Activated B cell treated with CpG ODN at 0.5 μM for 24 hours (primary cell): ENCODE data around the gene HAGH. TPM values are rescaled to one million over a fixed set of nuclear protein-coding genes. Genes with fewer than 3 reads are reported as not detected.
A peak's percentile ranks its signal among the peaks of the same experiment; 100 is the strongest.

Source experiments
- ATAC-seq: fragments of 200-7000 bp; cut with Tn5 transposase; one replicate; pipeline ENCODE4 v1.10.0; 2021; ENCODE audit warnings: low read depth, mild to moderate bottlenecking, moderate library complexity
- CTCF ChIA-PET: fragments of 350-600 bp; sonication (Branson Sonifier 250); formaldehyde crosslinking; loops from one replicate; lab custom pipeline; 2021; ENCODE audit warnings: antibody characterized with exemption; lab: Charles Lee
- POLR2A ChIA-PET: fragments of 350-600 bp; sonication (Branson Sonifier 250); formaldehyde crosslinking; loops from one replicate; lab custom pipeline; 2021; ENCODE audit warnings: antibody characterized with exemption; lab: Charles Lee
- DNase-seq: peaks from one replicate; pipeline ENCODE4 v3.0.0; 2022
- H3K27ac Mint-ChIP-seq: one replicate; pipeline ENCODE4 v1.8.0; 2020; ENCODE audit warnings: mixed read lengths
- H3K27me3 Mint-ChIP-seq: one replicate; pipeline ENCODE4 v1.8.0; 2021; ENCODE audit warnings: mixed read lengths
- H3K36me3 Mint-ChIP-seq: one replicate; pipeline ENCODE4 v1.8.0; 2021; ENCODE audit warnings: low read depth, mixed read lengths
- H3K4me1 Mint-ChIP-seq: one replicate; pipeline ENCODE4 v1.8.0; 2021; ENCODE audit warnings: mixed read lengths
- H3K4me3 Mint-ChIP-seq: one replicate; pipeline ENCODE4 v1.8.0; 2020; ENCODE audit warnings: mild to moderate bottlenecking, mixed read lengths
- H3K9me3 Mint-ChIP-seq: one replicate; pipeline ENCODE4 v1.8.0; 2020; ENCODE audit warnings: mixed read lengths
- intact Hi-C: fragments of 100-400 bp; cut with micrococcal nuclease; formaldehyde crosslinking; loops from one replicate; pipeline ENCODE4 v1.15.1; 2024
- total RNA-seq: library from RNA; stranded (reverse); gene quantifications from 2 replicates; pipeline ENCODE4 v1.2.3, GENCODE V29; 2022
- TF ChIP-seq, protein P1 (sequence below): fragments of 200-600 bp; IDR thresholded peaks from one replicate; pipeline ENCODE4 v1.8.0; 2022; ENCODE audit warnings: antibody characterized with exemption, mild to moderate bottlenecking

Gene HAGH
- total RNA-seq, 1 donor from 2014 or later, result 19.5 TPM

DNA sequence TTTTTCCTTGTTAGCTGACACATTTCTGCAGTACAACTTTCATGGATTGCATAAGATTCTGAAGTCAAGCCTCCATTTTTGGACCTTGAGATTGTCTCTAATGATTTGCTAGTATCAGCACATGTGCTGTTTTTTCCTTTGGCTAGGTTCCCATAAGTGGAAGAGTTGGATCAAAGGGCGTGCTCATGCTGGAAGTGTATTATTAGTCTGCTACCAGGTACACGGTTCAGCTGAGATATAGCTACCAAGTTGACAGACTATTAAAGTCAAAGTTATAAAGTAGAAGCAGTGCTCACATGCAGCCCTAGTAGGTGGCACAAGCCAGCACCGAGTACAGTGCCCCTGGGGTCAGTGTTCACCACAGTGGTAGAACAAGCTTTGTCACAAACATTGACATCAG is 3.6 kb upstream of the HAGH start:
- ATAC-seq (no peak), DNase-seq (no peak)
- no peaks in the 10 kb centered on the region for H3K9me3 Mint-ChIP-seq
- H3K27me3 Mint-ChIP-seq, result no peaks in the 10 kb centered on the region
- CTCF ChIA-PET, result no interaction called here
- TF ChIP-seq, protein P1, sequence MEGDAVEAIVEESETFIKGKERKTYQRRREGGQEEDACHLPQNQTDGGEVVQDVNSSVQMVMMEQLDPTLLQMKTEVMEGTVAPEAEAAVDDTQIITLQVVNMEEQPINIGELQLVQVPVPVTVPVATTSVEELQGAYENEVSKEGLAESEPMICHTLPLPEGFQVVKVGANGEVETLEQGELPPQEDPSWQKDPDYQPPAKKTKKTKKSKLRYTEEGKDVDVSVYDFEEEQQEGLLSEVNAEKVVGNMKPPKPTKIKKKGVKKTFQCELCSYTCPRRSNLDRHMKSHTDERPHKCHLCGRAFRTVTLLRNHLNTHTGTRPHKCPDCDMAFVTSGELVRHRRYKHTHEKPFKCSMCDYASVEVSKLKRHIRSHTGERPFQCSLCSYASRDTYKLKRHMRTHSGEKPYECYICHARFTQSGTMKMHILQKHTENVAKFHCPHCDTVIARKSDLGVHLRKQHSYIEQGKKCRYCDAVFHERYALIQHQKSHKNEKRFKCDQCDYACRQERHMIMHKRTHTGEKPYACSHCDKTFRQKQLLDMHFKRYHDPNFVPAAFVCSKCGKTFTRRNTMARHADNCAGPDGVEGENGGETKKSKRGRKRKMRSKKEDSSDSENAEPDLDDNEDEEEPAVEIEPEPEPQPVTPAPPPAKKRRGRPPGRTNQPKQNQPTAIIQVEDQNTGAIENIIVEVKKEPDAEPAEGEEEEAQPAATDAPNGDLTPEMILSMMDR, result no peak
- H3K4me3 Mint-ChIP-seq, result no peak overlapping the region
- intact Hi-C loops, result no loop called here
- peaks cover 12% of the 10 kb centered on the region for H3K36me3 Mint-ChIP-seq
- H3K27ac Mint-ChIP-seq, result no peak overlapping the region
- POLR2A ChIA-PET, result no interaction called here
- peaks cover 30% of the 10 kb centered on the region for H3K4me1 Mint-ChIP-seq

DNA sequence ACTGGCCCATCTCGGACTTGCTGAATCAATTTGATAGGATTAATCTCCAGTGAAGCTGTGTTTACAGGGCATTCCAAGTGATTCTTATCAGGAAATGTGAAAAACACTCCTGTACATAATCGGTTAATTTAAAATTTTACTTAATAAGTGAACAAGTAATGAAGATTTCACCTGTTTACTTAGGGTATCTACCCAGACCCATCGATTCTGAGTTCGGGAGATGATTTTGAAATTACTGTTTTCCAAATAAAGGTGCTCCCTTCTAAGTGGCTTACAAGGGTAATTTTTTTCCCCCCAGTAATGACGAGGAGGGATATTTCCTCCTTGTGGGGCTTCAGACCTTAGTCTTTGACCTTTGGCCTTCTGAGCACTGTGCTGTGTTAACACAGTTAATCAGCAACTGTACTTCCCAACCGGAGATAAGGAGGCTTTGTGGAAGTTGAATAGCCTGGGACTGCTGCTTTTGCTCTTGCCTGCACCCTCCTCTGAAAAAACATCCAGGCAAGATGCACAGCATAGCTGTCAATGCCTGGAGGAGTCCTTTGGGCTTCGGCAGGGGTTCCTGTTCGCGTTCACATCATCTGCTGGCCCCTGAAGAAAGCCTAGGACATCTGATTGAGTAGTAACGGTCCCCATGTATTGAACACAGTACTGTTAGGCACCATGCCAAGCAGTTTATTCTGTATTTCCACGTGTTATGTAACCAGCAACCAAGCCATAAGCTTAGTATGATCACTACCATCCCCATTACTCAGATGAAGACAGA is 2.2 kb upstream of the HAGH start:
- H3K4me1 Mint-ChIP-seq, result peaks cover 38% of the 10 kb centered on the region
- no peak overlapping the region for H3K27ac Mint-ChIP-seq
- peak overlapping the region; percentile 24 for H3K4me3 Mint-ChIP-seq

DNA sequence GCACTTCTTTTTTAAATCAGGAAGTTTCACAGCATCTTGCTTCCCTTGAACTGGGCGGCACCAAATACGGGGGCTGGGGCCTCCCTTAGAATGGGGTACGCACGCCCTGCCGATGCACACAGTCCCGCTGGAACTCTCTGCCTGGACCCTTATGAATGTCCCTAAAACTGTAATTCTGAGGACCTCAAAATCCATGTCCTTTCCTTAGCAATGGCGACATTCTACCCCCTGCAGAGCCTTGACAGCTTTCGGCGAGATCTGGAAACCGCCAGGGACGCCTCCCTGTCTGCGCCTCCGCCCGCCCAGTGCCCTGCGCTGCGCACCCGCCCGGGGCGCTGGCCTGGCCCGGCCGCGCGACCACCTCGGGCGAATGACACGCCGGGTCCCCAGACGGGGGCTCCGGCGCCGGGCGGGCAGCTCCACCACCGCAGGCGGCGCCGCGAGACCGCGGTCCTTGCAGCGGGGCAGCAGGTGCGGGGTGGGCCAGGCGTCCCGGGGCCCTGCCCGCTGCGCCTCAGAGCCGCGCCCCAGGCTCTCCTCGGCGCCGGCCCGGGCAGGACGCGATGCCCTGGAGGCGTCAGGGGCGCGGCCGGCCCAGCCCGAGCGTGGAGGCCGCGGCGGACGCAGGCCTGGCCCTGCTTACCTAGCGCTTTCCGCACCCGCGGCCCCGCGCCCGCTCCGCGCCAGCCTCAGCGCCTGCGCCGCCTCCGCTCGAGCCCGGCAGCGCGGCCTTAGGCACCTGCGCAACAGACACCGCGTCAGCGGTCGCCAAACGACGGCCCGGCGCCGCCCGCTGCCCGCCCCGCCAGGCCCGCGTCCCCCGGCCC is 548 bp downstream of the HAGH start:
- ChIA-PET CTCF (interaction anchor here (1.6 kb wide), 1 partner anchor 43 kb away, joined by 3 read pairs; the partner anchor contains the start of gene NUBP2), POLR2A (interaction anchor here (0.5 to 2.3 kb wide), 4 partner anchors 43 to 532 kb away, joined by 3 to 20 read pairs (median 6); partner anchors contain the start of genes MAPK8IP3, NME3, NUBP2 and SPSB3)
- ATAC-seq (peak; percentile 72), DNase-seq (no peak)
- Mint-ChIP-seq H3K27me3 (no peaks in the 10 kb centered on the region), H3K4me3 (peak overlapping the region; percentile 76), H3K27ac (peak overlapping the region; percentile 65), H3K36me3 (peaks cover 12% of the 10 kb centered on the region), H3K4me1 (peaks cover 39% of the 10 kb centered on the region), H3K9me3 (no peaks in the 10 kb centered on the region)
- TF ChIP-seq, protein P1, result no peak
- intact Hi-C loops, result loop anchor here (1.0 to 2.0 kb wide), 4 partner anchors 44 to 213 kb away; partner anchors contain the start of genes CRAMP1, IFT140, MAPK8IP3 and MRPS34

More for the DNA sequence above, 2.2 kb upstream of the HAGH start:
- CTCF ChIA-PET, result no interaction called here
- no peak for ATAC-seq
- no peaks in the 10 kb centered on the region for H3K9me3 Mint-ChIP-seq
- TF ChIP-seq, protein P1, result no peak
- intact Hi-C loops, result no loop called here
- DNase-seq, result no peak
- POLR2A ChIA-PET, result no interaction called here
- peaks cover 12% of the 10 kb centered on the region for H3K36me3 Mint-ChIP-seq
- H3K27me3 Mint-ChIP-seq, result no peaks in the 10 kb centered on the region

DNA sequence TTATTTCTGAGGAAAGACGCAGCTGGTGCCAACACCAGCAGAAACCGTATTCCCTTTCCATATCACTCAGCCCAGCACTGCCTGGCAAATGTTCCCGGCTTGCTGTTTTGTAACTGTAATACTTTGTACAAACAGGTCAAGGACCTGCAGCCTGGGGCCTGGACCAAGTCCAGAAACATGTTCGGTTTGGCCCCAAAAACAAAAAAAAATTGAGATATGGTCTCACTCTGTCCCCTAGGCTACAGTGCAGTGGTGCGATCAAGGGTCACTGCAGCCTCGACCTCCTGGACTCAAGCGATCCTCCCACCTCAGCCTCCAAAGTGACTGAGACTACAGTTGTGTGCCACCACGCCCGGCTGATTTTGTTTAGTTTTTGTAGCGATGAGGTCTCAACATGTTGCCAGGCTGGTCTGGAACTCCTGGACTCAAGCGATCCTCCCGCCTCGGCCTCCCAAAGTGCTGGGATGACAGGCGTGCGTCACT is 1.2 kb downstream of the HAGH start:
- peaks cover 16% of the 10 kb centered on the region for H3K36me3 Mint-ChIP-seq
- POLR2A ChIA-PET, result interaction anchor here (0.5 to 0.6 kb wide), 2 partner anchors 54 to 533 kb away, joined by 3 read pairs; partner anchors contain the start of gene NME3

More for the DNA sequence above, 1.2 kb downstream of the HAGH start:
- no peaks in the 10 kb centered on the region for H3K27me3 Mint-ChIP-seq
- H3K4me1 Mint-ChIP-seq, result peaks cover 39% of the 10 kb centered on the region
- peak overlapping the region; percentile 65 for H3K27ac Mint-ChIP-seq
- H3K9me3 Mint-ChIP-seq, result no peaks in the 10 kb centered on the region
- intact Hi-C loops, result no loop called here
- DNase-seq (no peak), ATAC-seq (no peak)
- CTCF ChIA-PET, result interaction anchor here (1.6 kb wide), 1 partner anchor 42 kb away, joined by 3 read pairs; the partner anchor contains the start of gene NUBP2
- TF ChIP-seq, protein P1, result no peak
- H3K4me3 Mint-ChIP-seq, result peak overlapping the region; percentile 76
